ENCODE data around the gene CENPS. TPM values are rescaled to one million over a fixed set of nuclear protein-coding genes. Genes with fewer than 3 reads are reported as not detected.

The CENPS gene
- total RNA-seq, 1 experiment from 2014 or later = 17.8 TPM

- H3K79me2 ChIP-seq (ENCODE audit: insufficient read depth, low read length) = no peaks in the 10 kb centered on the region
- H2BK12ac ChIP-seq (ENCODE audit: insufficient read length, low read depth, low read length) = no peak overlapping the region
- no peak overlapping the region for H3K4me2 ChIP-seq (ENCODE audit: insufficient read depth, insufficient read length, low read length)
- H3T11ph ChIP-seq (ENCODE audit: low read length) = no peak overlapping the region
- Mint-ChIP-seq H3K36me3 (ENCODE audit: insufficient read depth in 1 of 3, low read depth in 3 of 3) (peaks cover 0 to 2% (median 1%) of the 10 kb centered on the region in 3 experiments; a peak in 2 of 7 replicates), H3K9me3 (no peaks in the 10 kb centered on the region), H3K4me3 (no peak overlapping the region; a peak in 1 of 5 replicates), H3K27ac (no peak overlapping the region), H3K27me3 (ENCODE audit: low read depth) (no peaks in the 10 kb centered on the region), H3K4me1 (peaks cover 12% of the 10 kb centered on the region in 2 experiments)
- no peak overlapping the region for H3K4ac ChIP-seq (ENCODE audit: low read depth, low read length)
- H2AK5ac ChIP-seq (ENCODE audit: insufficient read length, low read length) = no peak overlapping the region
- H4K91ac ChIP-seq (ENCODE audit: insufficient read length, low read depth, low read length) = no peak overlapping the region
- H3K27ac ChIP-seq (ENCODE audit: insufficient read length, low read depth, low read length) = no peak overlapping the region
- no peak overlapping the region for H2BK15ac ChIP-seq (ENCODE audit: low read depth, low read length)
- no peak overlapping the region for H3K18ac ChIP-seq (ENCODE audit: insufficient read length, low read depth, low read length)
- no peak overlapping the region for H2BK5ac ChIP-seq (ENCODE audit: insufficient read length, low read length)
- H3K23ac ChIP-seq (ENCODE audit: insufficient read length, low read depth, low read length) = no peak overlapping the region
- H3K4me1 ChIP-seq (ENCODE audit: insufficient read depth, low read length) = no peaks in the 10 kb centered on the region
- no peak overlapping the region for H3K14ac ChIP-seq (ENCODE audit: insufficient read depth, low read length)
- no peak overlapping the region for H4K8ac ChIP-seq (replicated peaks; ENCODE audit: insufficient read length, low read depth, low read length)
- no peak overlapping the region for H4K5ac ChIP-seq (ENCODE audit: insufficient read length, low read depth, low read length)
- DNase-seq = no peak
- TF ChIP-seq CTCF (conservative IDR thresholded peaks at IDR 0.05) = no peak
- H3K9ac ChIP-seq (ENCODE audit: extremely low read depth, insufficient read length, low read length) = no peak overlapping the region
- no peaks in the 10 kb centered on the region for H3K27me3 ChIP-seq (ENCODE audit: insufficient read depth, low read length)
- peaks cover 4% of the 10 kb centered on the region for H3K23me2 ChIP-seq (ENCODE audit: insufficient read length, low read depth, low read length, poor library complexity, severe bottlenecking)
- no peak overlapping the region for H2BK20ac ChIP-seq (ENCODE audit: low read depth, low read length, poor library complexity, severe bottlenecking)
- H2AFZ ChIP-seq (ENCODE audit: low read length) = no peak overlapping the region
- no peaks in the 10 kb centered on the region for H3K9me3 ChIP-seq (ENCODE audit: control insufficient read depth, low read depth, low read length)
- H2BK120ac ChIP-seq (ENCODE audit: low read depth, low read length, poor library complexity, severe bottlenecking) = no peak overlapping the region
- no peaks in the 10 kb centered on the region for H3K79me1 ChIP-seq (ENCODE audit: insufficient read depth, low read depth, low read length, poor library complexity, severe bottlenecking)
- H3K56ac ChIP-seq (ENCODE audit: insufficient read length, low read depth, low read length) = no peak overlapping the region
- H4K20me1 ChIP-seq (ENCODE audit: control insufficient read depth, insufficient read depth, insufficient read length) = no peaks in the 10 kb centered on the region
- no CpG with 5 or more reads among the region's 14 CpGs for WGBS (ENCODE audit: extremely low coverage, insufficient read length, low lambda C conversion rate)
Measured at GRCh38 chr1:10432910-10433700, 2.9 kb downstream of the CENPS start.
